Body of pancreas (tissue), 4 donors: ENCODE data around the gene PPP2R5C.

Experiments
- POLR2A ChIP-seq, 3 donors: fragments of 450-650 bp; IDR thresholded peaks; one replicate each; pipeline ENCODE4 v1.6.1; 2016; ENCODE audit warnings: antibody characterized with exemption in 3 of 3, mild to moderate bottlenecking in 2 of 3
- TF ChIP-seq, protein P1 (sequence below), 7 experiments: fragments of 450-650 bp in 4 of 7; fragments of 200-600 bp in 3 of 7; sonication (generic) in 3 of 7; IDR thresholded peaks; one replicate each; pipeline ENCODE4 v1.5.1; 2016 to 2019; ENCODE audit warnings: antibody characterized with exemption in 7 of 7

DNA sequence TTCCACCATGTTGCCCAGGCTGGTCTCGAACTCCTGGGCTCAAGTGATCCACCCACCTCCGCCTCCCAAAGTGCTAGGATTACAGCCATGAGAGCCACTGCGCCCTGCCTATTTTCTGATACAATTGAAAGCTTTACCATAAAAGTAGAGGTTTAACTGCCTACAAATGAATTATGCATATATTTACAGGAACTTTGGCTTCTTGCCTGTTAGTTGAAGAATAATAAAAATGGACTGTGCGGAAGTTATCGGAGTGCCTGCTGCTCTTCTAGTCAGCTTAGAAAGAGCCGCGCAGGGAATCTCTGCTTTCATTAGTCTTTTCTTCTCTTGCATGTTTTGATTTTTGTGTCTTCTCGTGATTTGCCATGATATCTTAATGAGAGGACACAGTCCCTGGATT is 34.5 kb downstream of the PPP2R5C start:
- TF ChIP-seq, protein P1, sequence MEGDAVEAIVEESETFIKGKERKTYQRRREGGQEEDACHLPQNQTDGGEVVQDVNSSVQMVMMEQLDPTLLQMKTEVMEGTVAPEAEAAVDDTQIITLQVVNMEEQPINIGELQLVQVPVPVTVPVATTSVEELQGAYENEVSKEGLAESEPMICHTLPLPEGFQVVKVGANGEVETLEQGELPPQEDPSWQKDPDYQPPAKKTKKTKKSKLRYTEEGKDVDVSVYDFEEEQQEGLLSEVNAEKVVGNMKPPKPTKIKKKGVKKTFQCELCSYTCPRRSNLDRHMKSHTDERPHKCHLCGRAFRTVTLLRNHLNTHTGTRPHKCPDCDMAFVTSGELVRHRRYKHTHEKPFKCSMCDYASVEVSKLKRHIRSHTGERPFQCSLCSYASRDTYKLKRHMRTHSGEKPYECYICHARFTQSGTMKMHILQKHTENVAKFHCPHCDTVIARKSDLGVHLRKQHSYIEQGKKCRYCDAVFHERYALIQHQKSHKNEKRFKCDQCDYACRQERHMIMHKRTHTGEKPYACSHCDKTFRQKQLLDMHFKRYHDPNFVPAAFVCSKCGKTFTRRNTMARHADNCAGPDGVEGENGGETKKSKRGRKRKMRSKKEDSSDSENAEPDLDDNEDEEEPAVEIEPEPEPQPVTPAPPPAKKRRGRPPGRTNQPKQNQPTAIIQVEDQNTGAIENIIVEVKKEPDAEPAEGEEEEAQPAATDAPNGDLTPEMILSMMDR (IDR thresholded peaks at IDR 0.05): no peak
- TF ChIP-seq POLR2A (IDR thresholded peaks at IDR 0.05): no peak
